ENCODE data around the gene SESN1.

The SESN1 gene

DNA sequence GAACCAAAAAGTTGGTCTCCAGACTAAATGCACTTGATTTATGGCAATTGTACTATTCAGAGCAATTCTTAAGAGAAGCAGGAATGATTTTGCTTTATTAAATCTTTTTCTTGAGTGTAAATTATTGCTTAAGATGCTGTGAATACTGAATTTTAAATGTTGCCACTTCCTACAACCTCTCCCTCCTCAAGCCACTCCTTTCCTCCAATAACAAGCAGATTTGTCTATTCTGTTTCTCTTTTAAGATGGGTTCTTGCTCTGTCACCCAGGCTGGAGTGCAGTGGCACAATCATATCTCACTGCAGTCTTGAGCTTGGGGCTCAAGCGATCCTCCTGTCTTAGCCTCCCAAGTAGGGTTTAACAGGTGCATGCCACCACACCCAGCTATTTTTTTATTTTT is 65.3 kb downstream of the SESN1 start:
- no peak for DNase-seq (ENCODE audit: low read depth)
- H3K4me3 ChIP-seq (replicated peaks; ENCODE audit: low read depth, low read length) = no peak overlapping the region
- TF ChIP-seq, protein P1, sequence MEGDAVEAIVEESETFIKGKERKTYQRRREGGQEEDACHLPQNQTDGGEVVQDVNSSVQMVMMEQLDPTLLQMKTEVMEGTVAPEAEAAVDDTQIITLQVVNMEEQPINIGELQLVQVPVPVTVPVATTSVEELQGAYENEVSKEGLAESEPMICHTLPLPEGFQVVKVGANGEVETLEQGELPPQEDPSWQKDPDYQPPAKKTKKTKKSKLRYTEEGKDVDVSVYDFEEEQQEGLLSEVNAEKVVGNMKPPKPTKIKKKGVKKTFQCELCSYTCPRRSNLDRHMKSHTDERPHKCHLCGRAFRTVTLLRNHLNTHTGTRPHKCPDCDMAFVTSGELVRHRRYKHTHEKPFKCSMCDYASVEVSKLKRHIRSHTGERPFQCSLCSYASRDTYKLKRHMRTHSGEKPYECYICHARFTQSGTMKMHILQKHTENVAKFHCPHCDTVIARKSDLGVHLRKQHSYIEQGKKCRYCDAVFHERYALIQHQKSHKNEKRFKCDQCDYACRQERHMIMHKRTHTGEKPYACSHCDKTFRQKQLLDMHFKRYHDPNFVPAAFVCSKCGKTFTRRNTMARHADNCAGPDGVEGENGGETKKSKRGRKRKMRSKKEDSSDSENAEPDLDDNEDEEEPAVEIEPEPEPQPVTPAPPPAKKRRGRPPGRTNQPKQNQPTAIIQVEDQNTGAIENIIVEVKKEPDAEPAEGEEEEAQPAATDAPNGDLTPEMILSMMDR (IDR thresholded peaks at IDR 0.05; ENCODE audit: low read length, missing control alignments) = no peak

DNA sequence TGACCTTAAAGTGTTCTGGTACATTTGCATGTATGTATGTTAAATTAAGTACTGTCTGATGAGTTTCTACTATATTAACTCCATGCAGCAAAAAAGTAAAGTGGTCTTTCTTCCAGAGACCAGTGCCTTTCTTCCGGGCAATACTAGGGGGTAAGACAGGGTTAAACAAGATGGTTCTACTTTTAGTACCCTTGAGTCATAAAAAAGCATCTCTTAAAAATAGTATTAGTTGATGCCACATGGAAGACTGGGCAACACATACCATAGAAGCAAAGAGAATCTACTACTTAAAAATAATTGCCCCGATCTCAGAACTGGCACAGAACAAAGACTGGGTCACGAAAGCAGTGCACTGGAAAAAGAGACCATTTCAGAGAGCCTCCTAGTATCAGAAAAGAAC is 66.2 kb downstream of the SESN1 start:
- no peak for DNase-seq (ENCODE audit: low read depth)
- TF ChIP-seq, protein P1 (IDR thresholded peaks at IDR 0.05; ENCODE audit: low read length, missing control alignments) = no peak
- no peak overlapping the region for H3K4me3 ChIP-seq (replicated peaks; ENCODE audit: low read depth, low read length)

DNA sequence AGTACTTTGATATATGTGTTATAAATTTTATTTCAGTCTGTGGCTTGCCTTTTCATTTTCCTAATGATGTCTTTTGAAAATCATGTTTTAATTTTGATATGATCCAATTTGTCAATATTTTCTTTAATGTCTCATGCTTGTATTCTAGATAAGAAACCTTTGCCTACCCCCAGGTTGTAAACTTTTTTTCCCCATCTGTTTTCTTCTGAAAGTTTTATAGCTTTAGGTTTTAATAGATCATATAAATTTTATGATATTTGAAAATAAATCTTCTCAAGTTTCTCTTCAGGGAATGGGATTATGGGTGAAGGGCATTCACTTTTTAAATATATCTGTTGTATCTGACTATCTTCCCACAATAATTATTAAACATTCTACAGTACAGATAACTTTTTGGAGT is 66.7 kb downstream of the SESN1 start:
- no peak for DNase-seq (ENCODE audit: low read depth)
- H3K4me3 ChIP-seq (replicated peaks; ENCODE audit: low read depth, low read length) = no peak overlapping the region
- TF ChIP-seq, protein P1 (IDR thresholded peaks at IDR 0.05; ENCODE audit: low read length, missing control alignments) = no peak

DNA sequence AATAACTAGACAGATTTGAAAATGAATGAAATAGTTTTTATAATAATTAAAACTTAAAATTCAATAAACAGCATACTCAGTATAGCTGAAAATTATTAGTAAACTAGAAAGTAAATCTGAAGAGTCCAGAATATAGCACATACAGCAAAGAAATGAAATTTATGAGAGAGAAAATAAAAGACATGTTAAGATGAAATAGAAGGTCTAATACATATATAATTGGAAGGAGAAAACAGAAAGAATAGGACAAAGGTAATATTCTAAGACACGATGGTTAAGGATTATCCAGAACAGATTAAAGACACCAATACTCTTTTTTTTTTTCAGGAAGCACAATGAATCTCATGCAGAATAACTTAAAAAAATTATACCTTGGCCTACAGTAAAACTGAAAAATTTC is 69.0 kb downstream of the SESN1 start:
- H3K4me3 ChIP-seq (replicated peaks; ENCODE audit: low read depth, low read length) = no peak overlapping the region
- TF ChIP-seq, protein P1 (IDR thresholded peaks at IDR 0.05; ENCODE audit: low read length, missing control alignments) = no peak
- DNase-seq (ENCODE audit: low read depth) = no peak

DNA sequence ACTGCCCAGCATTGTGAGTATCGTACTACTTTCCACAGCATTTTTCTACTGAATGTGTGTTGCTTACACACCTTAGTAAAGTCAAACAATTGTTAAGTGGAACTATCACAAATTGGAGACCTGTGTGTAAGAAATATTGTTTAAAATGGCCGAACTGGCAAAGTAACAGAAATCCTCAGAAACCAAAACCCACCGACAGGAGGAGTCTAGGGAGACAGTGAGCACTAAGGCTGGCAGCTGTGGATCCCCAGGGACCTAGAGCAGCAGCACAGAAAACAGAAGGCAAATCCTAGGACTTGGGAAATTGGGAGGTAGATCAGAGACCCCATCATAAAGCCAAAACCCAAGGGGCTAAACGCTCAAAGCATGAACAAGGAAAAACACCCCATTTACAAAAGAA is 69.9 kb downstream of the SESN1 start:
- peak; percentile 35 for DNase-seq (ENCODE audit: low read depth)
- TF ChIP-seq, protein P1 (IDR thresholded peaks at IDR 0.05; ENCODE audit: low read length, missing control alignments) = peak; percentile 17
- no peak overlapping the region for H3K4me3 ChIP-seq (replicated peaks; ENCODE audit: low read depth, low read length)

DNA sequence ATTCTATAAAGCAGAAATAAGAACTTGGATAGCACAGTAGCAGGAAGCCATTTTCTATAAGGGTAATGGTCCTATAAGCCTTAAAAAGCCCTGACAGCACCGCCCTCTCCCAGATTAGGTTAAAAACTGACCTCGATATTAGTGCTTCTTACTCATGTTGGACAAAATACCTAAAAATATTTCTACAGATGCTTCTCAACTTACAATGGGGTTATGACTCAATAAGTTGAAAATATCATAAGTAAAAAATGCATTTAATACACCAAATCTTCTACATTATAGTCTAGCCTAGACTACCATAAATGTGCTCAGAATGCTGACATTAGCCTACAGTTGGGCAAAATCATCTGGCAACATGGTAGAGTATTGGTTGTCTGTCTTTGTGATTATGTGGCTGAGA is 70.3 kb downstream of the SESN1 start:
- TF ChIP-seq, protein P1 (IDR thresholded peaks at IDR 0.05; ENCODE audit: low read length, missing control alignments) = no peak
- H3K4me3 ChIP-seq (replicated peaks; ENCODE audit: low read depth, low read length) = no peak overlapping the region
- DNase-seq (ENCODE audit: low read depth) = no peak

DNA sequence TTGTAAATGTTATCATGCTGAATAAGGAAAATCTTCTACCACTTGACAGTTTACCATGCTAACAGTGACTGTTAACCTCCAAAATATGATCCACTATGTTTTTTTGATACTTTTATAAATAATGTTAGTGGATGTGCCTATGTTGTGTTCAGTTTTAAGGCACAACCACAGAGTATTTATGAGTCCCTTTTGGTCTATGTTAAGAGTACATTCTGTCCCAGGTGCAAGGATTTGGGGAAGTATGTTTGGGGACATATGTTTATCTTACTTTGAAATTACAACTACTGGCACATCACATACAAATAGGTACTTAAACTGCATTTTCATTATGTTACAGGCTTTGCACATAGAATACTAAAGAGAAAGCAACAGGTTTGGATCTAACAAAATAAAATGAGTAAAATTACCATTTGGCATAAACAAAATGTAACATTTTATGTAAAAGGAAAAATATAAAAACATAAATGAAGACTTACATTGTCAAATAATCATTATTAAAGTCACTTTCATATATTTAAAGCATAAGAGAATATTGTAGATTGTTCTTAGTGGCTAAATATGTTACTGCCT is 71.2 kb downstream of the SESN1 start:
- DNase-seq (ENCODE audit: low read depth) = no peak
- no peak overlapping the region for H3K4me3 ChIP-seq (replicated peaks; ENCODE audit: low read depth, low read length)
- TF ChIP-seq, protein P1 (IDR thresholded peaks at IDR 0.05; ENCODE audit: low read length, missing control alignments) = no peak
